GM23338 (cell line): ENCODE measurements around the gene TANGO2. TPM values are rescaled to one million over a fixed set of nuclear protein-coding genes. Genes with fewer than 3 reads are reported as not detected.

Experiments used
- ATAC-seq: fragments of 200-7000 bp; cut with Tn5 transposase; 3 replicates; pipeline ENCODE4 v1.9.1; 2020
- DNase-seq: peaks from one replicate; pipeline ENCODE4 v3.0.0-alpha.2; 2015; ENCODE audit warnings: low spot score
- H2AFZ ChIP-seq: fragments of 200-600 bp; sonication (generic); 2 replicates; pipeline ENCODE4 v1.8.0; 2016; ENCODE audit warnings: antibody characterized with exemption, mild to moderate bottlenecking, moderate library complexity
- H3F3A ChIP-seq: fragments of 200-600 bp; sonication (generic); replicated peaks from 2 replicates; pipeline ENCODE4 v1.8.0; 2017; ENCODE audit warnings: antibody characterized with exemption, mixed run types, low read depth
- H3K27ac ChIP-seq: fragments of 200-600 bp; sonication (generic); 2 replicates; pipeline ENCODE4 v1.6.1; 2016; ENCODE audit warnings: low read depth
- H3K27me3 ChIP-seq: fragments of 200-600 bp; sonication (generic); 2 replicates; pipeline ENCODE4 v1.8.0; 2016; ENCODE audit warnings: mild to moderate bottlenecking, mixed run types, moderate library complexity; ENCODE audit not compliant: insufficient read depth
- H3K36me3 ChIP-seq: fragments of 200-600 bp; sonication (generic); 2 replicates; pipeline ENCODE4 v1.8.0; 2016; ENCODE audit warnings: mild to moderate bottlenecking; ENCODE audit not compliant: insufficient read depth
- H3K4me1 ChIP-seq: fragments of 200-600 bp; sonication (generic); 2 replicates; pipeline ENCODE4 v1.8.0; 2016; ENCODE audit warnings: mild to moderate bottlenecking, moderate library complexity; ENCODE audit not compliant: insufficient read depth
- H3K4me2 ChIP-seq: fragments of 200-600 bp; sonication (generic); 2 replicates; pipeline ENCODE4 v1.7.1; 2017; ENCODE audit warnings: mixed run types
- H3K4me3 ChIP-seq: fragments of 200-600 bp; sonication (generic); 2 replicates; pipeline ENCODE4 v1.6.1; 2016; ENCODE audit warnings: mixed run types
- H3K79me2 ChIP-seq: fragments of 200-600 bp; sonication (generic); replicated peaks from 2 replicates; pipeline ENCODE4 v1.8.0; 2017; ENCODE audit warnings: mild to moderate bottlenecking; ENCODE audit not compliant: insufficient read depth
- H3K9me2 ChIP-seq: fragments of 200-600 bp; sonication (generic); 2 replicates; pipeline ENCODE4 v1.8.0; 2017; ENCODE audit not compliant: insufficient read depth
- H4K20me1 ChIP-seq: fragments of 200-600 bp; sonication (generic); replicated peaks from 2 replicates; pipeline ENCODE4 v1.8.0; 2017; ENCODE audit warnings: mild to moderate bottlenecking; ENCODE audit not compliant: insufficient read depth
- H3K27ac Mint-ChIP-seq: 2 replicates; pipeline ENCODE4 v1.8.0; 2020; ENCODE audit warnings: inconsistent platforms, mild to moderate bottlenecking, moderate library complexity, mixed read lengths
- H3K27me3 Mint-ChIP-seq: 3 replicates; pipeline ENCODE4 v1.8.0; 2022; ENCODE audit warnings: low read depth, mild to moderate bottlenecking, moderate library complexity, mixed read lengths, inconsistent platforms; ENCODE audit not compliant: insufficient read depth, poor library complexity
- H3K36me3 Mint-ChIP-seq: 3 replicates; pipeline ENCODE4 v1.8.0; 2021; ENCODE audit warnings: low read depth, mild to moderate bottlenecking, inconsistent platforms, moderate library complexity, mixed read lengths
- H3K4me1 Mint-ChIP-seq: 3 replicates; pipeline ENCODE4 v1.8.0; 2020; ENCODE audit warnings: mild to moderate bottlenecking, inconsistent platforms, mixed read lengths
- H3K4me3 Mint-ChIP-seq: 3 replicates; pipeline ENCODE4 v1.8.0; 2021; ENCODE audit warnings: moderate library complexity, mild to moderate bottlenecking, inconsistent platforms, mixed read lengths
- H3K9me3 Mint-ChIP-seq: 3 replicates; pipeline ENCODE4 v1.8.0; 2020; ENCODE audit warnings: moderate library complexity, mild to moderate bottlenecking, inconsistent platforms, mixed read lengths
- CREB1 ChIP-seq: fragments of 250-450 bp; sonication (Bioruptor Pico); IDR thresholded peaks from 2 replicates; pipeline ENCODE4 v1.5.0; 2020; ENCODE audit warnings: low read depth, mild to moderate bottlenecking, moderate library complexity
- CTCF ChIP-seq, 2 experiments: fragments of 200-600 bp in 1 of 2; sonication (generic) in 1 of 2; conservative IDR thresholded peaks; 2 replicates each; pipeline versions ENCODE4 v1.5.1 to v1.6.1; 2016 to 2017; ENCODE audit warnings: antibody characterized with exemption in 2 of 2, low read depth in 2 of 2, mild to moderate bottlenecking in 2 of 2, moderate library complexity in 1 of 2
- ETS1 ChIP-seq: IDR thresholded peaks from 2 replicates; pipeline ENCODE4 v1.6.1; 2016; ENCODE audit warnings: antibody characterized with exemption
- EZH2 ChIP-seq: fragments of 200-600 bp; sonication (generic); IDR thresholded peaks from one replicate; pipeline ENCODE4 v1.8.0; 2017; ENCODE audit warnings: antibody characterized with exemption, mild to moderate bottlenecking, low read depth; ENCODE audit not compliant: unreplicated experiment
- EZH2phosphoT487 ChIP-seq: fragments of 200-600 bp; sonication (generic); IDR thresholded peaks from one replicate; pipeline ENCODE4 v1.8.1; 2018; ENCODE audit warnings: antibody characterized with exemption; ENCODE audit not compliant: unreplicated experiment
- JUNB ChIP-seq: IDR thresholded peaks from one replicate; pipeline ENCODE4 v1.6.1; 2016; ENCODE audit warnings: antibody characterized with exemption; ENCODE audit not compliant: unreplicated experiment
- NANOG ChIP-seq: IDR thresholded peaks from 2 replicates; pipeline ENCODE4 v1.6.1; 2016; ENCODE audit warnings: antibody characterized with exemption, borderline replicate concordance
- POLR2AphosphoS5 ChIP-seq: IDR thresholded peaks from 2 replicates; pipeline ENCODE4 v1.6.1; 2016; ENCODE audit warnings: antibody characterized with exemption, low read depth
- REST ChIP-seq: IDR thresholded peaks from one replicate; pipeline ENCODE4 v1.6.1; 2018; ENCODE audit warnings: antibody characterized with exemption; ENCODE audit not compliant: unreplicated experiment
- STAT1 ChIP-seq: IDR thresholded peaks from one replicate; pipeline ENCODE4 v1.6.1; 2016; ENCODE audit warnings: antibody characterized with exemption; ENCODE audit not compliant: unreplicated experiment
- ZNF114 ChIP-seq: fragments of 250-450 bp; sonication (Bioruptor Pico); IDR thresholded peaks from 2 replicates; pipeline ENCODE4 v1.5.0; 2020; ENCODE audit warnings: mild to moderate bottlenecking, moderate library complexity
- ZNF331 ChIP-seq: fragments of 250-450 bp; sonication (Bioruptor Pico); IDR thresholded peaks from 2 replicates; pipeline ENCODE4 v1.5.0; 2020; ENCODE audit warnings: low read depth, mild to moderate bottlenecking, moderate library complexity
- polyA plus RNA-seq: library from polyadenylated mRNA; unstranded; fragments of >200 nt; fragmentation: Nextera tagmentation; extraction: Ambion mirVana; gene quantifications from 2 replicates; pipeline ENCODE4 v1.2.1, GENCODE V29; 2016
- total RNA-seq: library from RNA; depleted of rRNA; stranded (reverse); fragments of >200 nt; shearing (Covaris generic); gene quantifications from 2 replicates; pipeline ENCODE4 v1.2.3, GENCODE V29; 2014

The TANGO2 gene
- total and polyA plus RNA-seq, 2 experiments from 2014 or later: 6.9 to 15.0 TPM

GRCh38 chr22:20115691-20116375 is 94.9 kb downstream of the TANGO2 start, which contains the start of gene RANBP1:
Gene RANBP1, plus strand, starts transcription at chr22:20116104. Its CDS starts 81 bp downstream, at chr22:20116185.
- peak; percentile 21 for DNase-seq
- Mint-ChIP-seq H3K4me1 (peaks cover 15% of the 10 kb centered on the region), H3K4me3 (peak within 1 kb of the TSS; percentile 90), H3K36me3 (peaks cover 57% of the 10 kb centered on the region), H3K9me3 (no peaks in the 10 kb centered on the region), H3K27me3 (peaks cover 37% of the 10 kb centered on the region), H3K27ac (peak within 1 kb of the TSS; percentile 93)
- no peak; the same call in 1 of the 3 replicates for ATAC-seq
- Histone ChIP-seq H3K27me3 (no peaks in the 10 kb centered on the region), H3F3A (peaks cover 13% of the 10 kb centered on the region), H2AFZ (no peak within 1 kb of the TSS), H3K79me2 (peaks cover 48% of the 10 kb centered on the region), H3K27ac (peak within 1 kb of the TSS; percentile 74; the same call in 1 of the 2 replicates), H3K9me2 (no peaks in the 10 kb centered on the region), H3K4me3 (peak within 1 kb of the TSS; percentile 98), H3K4me1 (peaks cover 16% of the 10 kb centered on the region), H4K20me1 (peaks cover 18% of the 10 kb centered on the region), H3K4me2 (peak within 1 kb of the TSS; percentile 93), H3K36me3 (peaks cover 21% of the 10 kb centered on the region)
- TF ChIP-seq CTCF (conservative IDR thresholded peaks at IDR 0.05; ENCODE audit: low read depth in 2 of 2): 0 out of 4 replicates have a peak, but pooled peaks of 1 of the 2 experiments have one; percentile 16
- no peak for TF ChIP-seq ETS1
- no peak for TF ChIP-seq JUNB

GRCh38 chr22:20116376-20116950 is 95.6 kb downstream of the TANGO2 start:
- H3K9me3 Mint-ChIP-seq: no peaks in the 10 kb centered on the region
- Histone ChIP-seq H3K36me3 (peaks cover 28% of the 10 kb centered on the region), H3K79me2 (peaks cover 54% of the 10 kb centered on the region), H3K27ac (peak overlapping the region; percentile 74; the same call in 1 of the 2 replicates), H3K4me1 (peaks cover 16% of the 10 kb centered on the region), H3K4me2 (peak overlapping the region; percentile 93), H3F3A (peaks cover 9% of the 10 kb centered on the region; the same call in 1 of the 2 replicates), H3K27me3 (no peaks in the 10 kb centered on the region), H3K9me2 (no peaks in the 10 kb centered on the region), H2AFZ (no peak overlapping the region), H4K20me1 (peaks cover 20% of the 10 kb centered on the region), H3K4me3 (peak overlapping the region; percentile 98)
- H3K4me1 Mint-ChIP-seq: peaks cover 15% of the 10 kb centered on the region
- peaks cover 57% of the 10 kb centered on the region for H3K36me3 Mint-ChIP-seq
- peak; percentile 20 for DNase-seq
- peak overlapping the region; percentile 90 for H3K4me3 Mint-ChIP-seq
- ATAC-seq: peak; percentile 13
- H3K27me3 Mint-ChIP-seq: peaks cover 36% of the 10 kb centered on the region
- peak overlapping the region; percentile 93 for H3K27ac Mint-ChIP-seq
- no peak for TF ChIP-seq REST
- TF ChIP-seq STAT1: no peak
- no peak for TF ChIP-seq CTCF (conservative IDR thresholded peaks at IDR 0.05; ENCODE audit: low read depth in 2 of 2)
- TF ChIP-seq NANOG: no peak
- no peak for TF ChIP-seq CREB1 (CRISPR knock-in tag)
- TF ChIP-seq ZNF114 (CRISPR knock-in tag): no peak
- no peak for TF ChIP-seq EZH2
- no peak for TF ChIP-seq ETS1
- no peak for TF ChIP-seq POLR2AphosphoS5
- no peak for TF ChIP-seq JUNB
- TF ChIP-seq EZH2phosphoT487: no peak
- TF ChIP-seq ZNF331 (CRISPR knock-in tag): no peak
